Liver (tissue), 3 donors: ENCODE measurements around the gene COMMD1.

Experiments used
- GABPA ChIP-seq, 2 donors: IDR thresholded peaks in 1 of 2; conservative IDR thresholded peaks in 1 of 2; 2 replicates each; pipeline ENCODE4 v1.6.1; 2016; ENCODE audit warnings: antibody characterized with exemption in 2 of 2, mild to moderate bottlenecking in 1 of 2, moderate library complexity in 1 of 2
- JUND ChIP-seq, 2 donors: IDR thresholded peaks; 2 replicates each; pipeline ENCODE4 v1.6.1; 2016; ENCODE audit warnings: antibody characterized with exemption in 2 of 2
- RAD21 ChIP-seq, 2 donors: IDR thresholded peaks; 2 replicates each; pipeline ENCODE4 v1.6.1; 2016; ENCODE audit warnings: antibody characterized with exemption in 2 of 2, mild to moderate bottlenecking in 2 of 2
- SP1 ChIP-seq: IDR thresholded peaks from 2 replicates; pipeline ENCODE4 v1.6.1; 2018; ENCODE audit warnings: antibody characterized with exemption, mild to moderate bottlenecking
- TAF1 ChIP-seq: conservative IDR thresholded peaks from 2 replicates; pipeline ENCODE4 v1.6.1; 2016; ENCODE audit warnings: antibody characterized with exemption, mild to moderate bottlenecking
- YY1 ChIP-seq: IDR thresholded peaks from 2 replicates; pipeline ENCODE4 v1.6.1; 2016; ENCODE audit warnings: antibody characterized with exemption, mild to moderate bottlenecking
- TF ChIP-seq, protein P1 (sequence below): fragments of 150-350 bp; IDR thresholded peaks from 2 replicates; pipeline ENCODE4 v1.5.1; 2017; ENCODE audit warnings: improper control_type of control experiment, low read depth, low read length; ENCODE audit not compliant: missing input control
- TF ChIP-seq, protein P2 (sequence below): IDR thresholded peaks from 2 replicates; pipeline ENCODE4 v1.6.1; 2016; ENCODE audit warnings: antibody characterized with exemption, mild to moderate bottlenecking
- donor health status: healthy.
- donor health status: healthy.

DNA sequence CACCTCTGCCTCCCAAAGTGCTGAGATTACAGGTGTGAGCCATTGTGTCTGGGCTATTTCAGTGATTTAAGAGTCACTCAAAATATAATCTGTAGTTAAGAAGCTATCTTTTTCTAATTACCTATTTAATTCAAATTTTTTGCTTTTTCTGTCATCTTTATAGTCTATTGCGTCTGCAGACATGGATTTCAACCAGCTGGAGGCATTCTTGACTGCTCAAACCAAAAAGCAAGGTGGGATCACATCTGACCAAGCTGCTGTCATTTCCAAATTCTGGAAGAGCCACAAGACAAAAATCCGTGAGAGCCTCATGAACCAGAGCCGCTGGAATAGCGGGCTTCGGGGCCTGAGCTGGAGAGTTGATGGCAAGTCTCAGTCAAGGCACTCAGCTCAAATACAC, 95.1 kb downstream of the COMMD1 start:
- TF ChIP-seq SP1 (no peak), RAD21 (IDR thresholded peaks at IDR 0.05) (no peak), JUND (IDR thresholded peaks at IDR 0.05) (no peak), TAF1 (no peak), YY1 (no peak), GABPA (IDR thresholded peaks at IDR 0.05 in 1 of 2, conservative IDR thresholded peaks at IDR 0.05 in 1 of 2) (no peak)
- TF ChIP-seq, protein P1, sequence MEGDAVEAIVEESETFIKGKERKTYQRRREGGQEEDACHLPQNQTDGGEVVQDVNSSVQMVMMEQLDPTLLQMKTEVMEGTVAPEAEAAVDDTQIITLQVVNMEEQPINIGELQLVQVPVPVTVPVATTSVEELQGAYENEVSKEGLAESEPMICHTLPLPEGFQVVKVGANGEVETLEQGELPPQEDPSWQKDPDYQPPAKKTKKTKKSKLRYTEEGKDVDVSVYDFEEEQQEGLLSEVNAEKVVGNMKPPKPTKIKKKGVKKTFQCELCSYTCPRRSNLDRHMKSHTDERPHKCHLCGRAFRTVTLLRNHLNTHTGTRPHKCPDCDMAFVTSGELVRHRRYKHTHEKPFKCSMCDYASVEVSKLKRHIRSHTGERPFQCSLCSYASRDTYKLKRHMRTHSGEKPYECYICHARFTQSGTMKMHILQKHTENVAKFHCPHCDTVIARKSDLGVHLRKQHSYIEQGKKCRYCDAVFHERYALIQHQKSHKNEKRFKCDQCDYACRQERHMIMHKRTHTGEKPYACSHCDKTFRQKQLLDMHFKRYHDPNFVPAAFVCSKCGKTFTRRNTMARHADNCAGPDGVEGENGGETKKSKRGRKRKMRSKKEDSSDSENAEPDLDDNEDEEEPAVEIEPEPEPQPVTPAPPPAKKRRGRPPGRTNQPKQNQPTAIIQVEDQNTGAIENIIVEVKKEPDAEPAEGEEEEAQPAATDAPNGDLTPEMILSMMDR, result no peak
- TF ChIP-seq, protein P2, sequence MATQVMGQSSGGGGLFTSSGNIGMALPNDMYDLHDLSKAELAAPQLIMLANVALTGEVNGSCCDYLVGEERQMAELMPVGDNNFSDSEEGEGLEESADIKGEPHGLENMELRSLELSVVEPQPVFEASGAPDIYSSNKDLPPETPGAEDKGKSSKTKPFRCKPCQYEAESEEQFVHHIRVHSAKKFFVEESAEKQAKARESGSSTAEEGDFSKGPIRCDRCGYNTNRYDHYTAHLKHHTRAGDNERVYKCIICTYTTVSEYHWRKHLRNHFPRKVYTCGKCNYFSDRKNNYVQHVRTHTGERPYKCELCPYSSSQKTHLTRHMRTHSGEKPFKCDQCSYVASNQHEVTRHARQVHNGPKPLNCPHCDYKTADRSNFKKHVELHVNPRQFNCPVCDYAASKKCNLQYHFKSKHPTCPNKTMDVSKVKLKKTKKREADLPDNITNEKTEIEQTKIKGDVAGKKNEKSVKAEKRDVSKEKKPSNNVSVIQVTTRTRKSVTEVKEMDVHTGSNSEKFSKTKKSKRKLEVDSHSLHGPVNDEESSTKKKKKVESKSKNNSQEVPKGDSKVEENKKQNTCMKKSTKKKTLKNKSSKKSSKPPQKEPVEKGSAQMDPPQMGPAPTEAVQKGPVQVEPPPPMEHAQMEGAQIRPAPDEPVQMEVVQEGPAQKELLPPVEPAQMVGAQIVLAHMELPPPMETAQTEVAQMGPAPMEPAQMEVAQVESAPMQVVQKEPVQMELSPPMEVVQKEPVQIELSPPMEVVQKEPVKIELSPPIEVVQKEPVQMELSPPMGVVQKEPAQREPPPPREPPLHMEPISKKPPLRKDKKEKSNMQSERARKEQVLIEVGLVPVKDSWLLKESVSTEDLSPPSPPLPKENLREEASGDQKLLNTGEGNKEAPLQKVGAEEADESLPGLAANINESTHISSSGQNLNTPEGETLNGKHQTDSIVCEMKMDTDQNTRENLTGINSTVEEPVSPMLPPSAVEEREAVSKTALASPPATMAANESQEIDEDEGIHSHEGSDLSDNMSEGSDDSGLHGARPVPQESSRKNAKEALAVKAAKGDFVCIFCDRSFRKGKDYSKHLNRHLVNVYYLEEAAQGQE, result no peak
